GM23338 (cell line): Measurements from ENCODE around the gene SFRP4.

ENCODE experiments used
- CREB1 ChIP-seq: fragments of 250-450 bp; sonication (Bioruptor Pico); IDR thresholded peaks from 2 replicates; pipeline ENCODE4 v1.5.0; 2020; ENCODE audit warnings: low read depth, mild to moderate bottlenecking, moderate library complexity
- ETS1 ChIP-seq: IDR thresholded peaks from 2 replicates; pipeline ENCODE4 v1.6.1; 2016; ENCODE audit warnings: antibody characterized with exemption
- EZH2 ChIP-seq: fragments of 200-600 bp; sonication (generic); IDR thresholded peaks from one replicate; pipeline ENCODE4 v1.8.0; 2017; ENCODE audit warnings: antibody characterized with exemption, mild to moderate bottlenecking, low read depth; ENCODE audit not compliant: unreplicated experiment
- EZH2phosphoT487 ChIP-seq: fragments of 200-600 bp; sonication (generic); IDR thresholded peaks from one replicate; pipeline ENCODE4 v1.8.1; 2018; ENCODE audit warnings: antibody characterized with exemption; ENCODE audit not compliant: unreplicated experiment
- JUNB ChIP-seq: IDR thresholded peaks from one replicate; pipeline ENCODE4 v1.6.1; 2016; ENCODE audit warnings: antibody characterized with exemption; ENCODE audit not compliant: unreplicated experiment
- TF ChIP-seq, protein P1 (sequence below), 2 experiments: fragments of 200-600 bp in 1 of 2; sonication (generic) in 1 of 2; conservative IDR thresholded peaks; 2 replicates each; pipeline versions ENCODE4 v1.5.1 to v1.6.1; 2016 to 2017; ENCODE audit warnings: antibody characterized with exemption in 2 of 2, low read depth in 2 of 2, mild to moderate bottlenecking in 2 of 2, moderate library complexity in 1 of 2
- TF ChIP-seq, protein P2 (sequence below): fragments of 250-450 bp; sonication (Bioruptor Pico); IDR thresholded peaks from 2 replicates; pipeline ENCODE4 v1.5.0; 2020; ENCODE audit warnings: mild to moderate bottlenecking, moderate library complexity
- TF ChIP-seq, protein P3 (sequence below): IDR thresholded peaks from one replicate; pipeline ENCODE4 v1.6.1; 2018; ENCODE audit warnings: antibody characterized with exemption; ENCODE audit not compliant: unreplicated experiment

GRCh38 chr7:37925620-37926019 is 9.0 kb upstream of the SFRP4 start:
- TF ChIP-seq, protein P1, sequence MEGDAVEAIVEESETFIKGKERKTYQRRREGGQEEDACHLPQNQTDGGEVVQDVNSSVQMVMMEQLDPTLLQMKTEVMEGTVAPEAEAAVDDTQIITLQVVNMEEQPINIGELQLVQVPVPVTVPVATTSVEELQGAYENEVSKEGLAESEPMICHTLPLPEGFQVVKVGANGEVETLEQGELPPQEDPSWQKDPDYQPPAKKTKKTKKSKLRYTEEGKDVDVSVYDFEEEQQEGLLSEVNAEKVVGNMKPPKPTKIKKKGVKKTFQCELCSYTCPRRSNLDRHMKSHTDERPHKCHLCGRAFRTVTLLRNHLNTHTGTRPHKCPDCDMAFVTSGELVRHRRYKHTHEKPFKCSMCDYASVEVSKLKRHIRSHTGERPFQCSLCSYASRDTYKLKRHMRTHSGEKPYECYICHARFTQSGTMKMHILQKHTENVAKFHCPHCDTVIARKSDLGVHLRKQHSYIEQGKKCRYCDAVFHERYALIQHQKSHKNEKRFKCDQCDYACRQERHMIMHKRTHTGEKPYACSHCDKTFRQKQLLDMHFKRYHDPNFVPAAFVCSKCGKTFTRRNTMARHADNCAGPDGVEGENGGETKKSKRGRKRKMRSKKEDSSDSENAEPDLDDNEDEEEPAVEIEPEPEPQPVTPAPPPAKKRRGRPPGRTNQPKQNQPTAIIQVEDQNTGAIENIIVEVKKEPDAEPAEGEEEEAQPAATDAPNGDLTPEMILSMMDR (conservative IDR thresholded peaks at IDR 0.05; ENCODE audit: low read depth in 2 of 2) = no peak
- no peak for TF ChIP-seq CREB1 (CRISPR knock-in tag)
- TF ChIP-seq EZH2 = no peak
- TF ChIP-seq, protein P2, sequence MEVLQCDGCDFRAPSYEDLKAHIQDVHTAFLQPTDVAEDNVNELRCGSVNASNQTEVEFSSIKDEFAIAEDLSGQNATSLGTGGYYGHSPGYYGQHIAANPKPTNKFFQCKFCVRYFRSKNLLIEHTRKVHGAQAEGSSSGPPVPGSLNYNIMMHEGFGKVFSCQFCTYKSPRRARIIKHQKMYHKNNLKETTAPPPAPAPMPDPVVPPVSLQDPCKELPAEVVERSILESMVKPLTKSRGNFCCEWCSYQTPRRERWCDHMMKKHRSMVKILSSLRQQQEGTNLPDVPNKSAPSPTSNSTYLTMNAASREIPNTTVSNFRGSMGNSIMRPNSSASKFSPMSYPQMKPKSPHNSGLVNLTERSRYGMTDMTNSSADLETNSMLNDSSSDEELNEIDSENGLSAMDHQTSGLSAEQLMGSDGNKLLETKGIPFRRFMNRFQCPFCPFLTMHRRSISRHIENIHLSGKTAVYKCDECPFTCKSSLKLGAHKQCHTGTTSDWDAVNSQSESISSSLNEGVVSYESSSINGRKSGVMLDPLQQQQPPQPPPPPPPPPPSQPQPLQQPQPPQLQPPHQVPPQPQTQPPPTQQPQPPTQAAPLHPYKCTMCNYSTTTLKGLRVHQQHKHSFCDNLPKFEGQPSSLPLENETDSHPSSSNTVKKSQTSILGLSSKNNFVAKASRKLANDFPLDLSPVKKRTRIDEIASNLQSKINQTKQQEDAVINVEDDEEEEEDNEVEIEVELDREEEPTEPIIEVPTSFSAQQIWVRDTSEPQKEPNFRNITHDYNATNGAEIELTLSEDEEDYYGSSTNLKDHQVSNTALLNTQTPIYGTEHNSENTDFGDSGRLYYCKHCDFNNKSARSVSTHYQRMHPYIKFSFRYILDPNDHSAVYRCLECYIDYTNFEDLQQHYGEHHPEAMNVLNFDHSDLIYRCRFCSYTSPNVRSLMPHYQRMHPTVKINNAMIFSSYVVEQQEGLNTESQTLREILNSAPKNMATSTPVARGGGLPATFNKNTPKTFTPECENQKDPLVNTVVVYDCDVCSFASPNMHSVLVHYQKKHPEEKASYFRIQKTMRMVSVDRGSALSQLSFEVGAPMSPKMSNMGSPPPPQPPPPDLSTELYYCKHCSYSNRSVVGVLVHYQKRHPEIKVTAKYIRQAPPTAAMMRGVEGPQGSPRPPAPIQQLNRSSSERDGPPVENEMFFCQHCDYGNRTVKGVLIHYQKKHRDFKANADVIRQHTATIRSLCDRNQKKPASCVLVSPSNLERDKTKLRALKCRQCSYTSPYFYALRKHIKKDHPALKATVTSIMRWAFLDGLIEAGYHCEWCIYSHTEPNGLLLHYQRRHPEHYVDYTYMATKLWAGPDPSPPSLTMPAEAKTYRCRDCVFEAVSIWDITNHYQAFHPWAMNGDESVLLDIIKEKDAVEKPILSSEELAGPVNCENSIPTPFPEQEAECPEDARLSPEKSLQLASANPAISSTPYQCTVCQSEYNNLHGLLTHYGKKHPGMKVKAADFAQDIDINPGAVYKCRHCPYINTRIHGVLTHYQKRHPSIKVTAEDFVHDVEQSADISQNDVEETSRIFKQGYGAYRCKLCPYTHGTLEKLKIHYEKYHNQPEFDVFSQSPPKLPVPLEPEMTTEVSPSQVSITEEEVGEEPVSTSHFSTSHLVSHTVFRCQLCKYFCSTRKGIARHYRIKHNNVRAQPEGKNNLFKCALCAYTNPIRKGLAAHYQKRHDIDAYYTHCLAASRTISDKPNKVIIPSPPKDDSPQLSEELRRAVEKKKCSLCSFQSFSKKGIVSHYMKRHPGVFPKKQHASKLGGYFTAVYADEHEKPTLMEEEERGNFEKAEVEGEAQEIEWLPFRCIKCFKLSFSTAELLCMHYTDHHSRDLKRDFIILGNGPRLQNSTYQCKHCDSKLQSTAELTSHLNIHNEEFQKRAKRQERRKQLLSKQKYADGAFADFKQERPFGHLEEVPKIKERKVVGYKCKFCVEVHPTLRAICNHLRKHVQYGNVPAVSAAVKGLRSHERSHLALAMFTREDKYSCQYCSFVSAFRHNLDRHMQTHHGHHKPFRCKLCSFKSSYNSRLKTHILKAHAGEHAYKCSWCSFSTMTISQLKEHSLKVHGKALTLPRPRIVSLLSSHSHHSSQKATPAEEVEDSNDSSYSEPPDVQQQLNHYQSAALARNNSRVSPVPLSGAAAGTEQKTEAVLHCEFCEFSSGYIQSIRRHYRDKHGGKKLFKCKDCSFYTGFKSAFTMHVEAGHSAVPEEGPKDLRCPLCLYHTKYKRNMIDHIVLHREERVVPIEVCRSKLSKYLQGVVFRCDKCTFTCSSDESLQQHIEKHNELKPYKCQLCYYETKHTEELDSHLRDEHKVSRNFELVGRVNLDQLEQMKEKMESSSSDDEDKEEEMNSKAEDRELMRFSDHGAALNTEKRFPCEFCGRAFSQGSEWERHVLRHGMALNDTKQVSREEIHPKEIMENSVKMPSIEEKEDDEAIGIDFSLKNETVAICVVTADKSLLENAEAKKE = no peak
- TF ChIP-seq JUNB = no peak
- TF ChIP-seq, protein P3, sequence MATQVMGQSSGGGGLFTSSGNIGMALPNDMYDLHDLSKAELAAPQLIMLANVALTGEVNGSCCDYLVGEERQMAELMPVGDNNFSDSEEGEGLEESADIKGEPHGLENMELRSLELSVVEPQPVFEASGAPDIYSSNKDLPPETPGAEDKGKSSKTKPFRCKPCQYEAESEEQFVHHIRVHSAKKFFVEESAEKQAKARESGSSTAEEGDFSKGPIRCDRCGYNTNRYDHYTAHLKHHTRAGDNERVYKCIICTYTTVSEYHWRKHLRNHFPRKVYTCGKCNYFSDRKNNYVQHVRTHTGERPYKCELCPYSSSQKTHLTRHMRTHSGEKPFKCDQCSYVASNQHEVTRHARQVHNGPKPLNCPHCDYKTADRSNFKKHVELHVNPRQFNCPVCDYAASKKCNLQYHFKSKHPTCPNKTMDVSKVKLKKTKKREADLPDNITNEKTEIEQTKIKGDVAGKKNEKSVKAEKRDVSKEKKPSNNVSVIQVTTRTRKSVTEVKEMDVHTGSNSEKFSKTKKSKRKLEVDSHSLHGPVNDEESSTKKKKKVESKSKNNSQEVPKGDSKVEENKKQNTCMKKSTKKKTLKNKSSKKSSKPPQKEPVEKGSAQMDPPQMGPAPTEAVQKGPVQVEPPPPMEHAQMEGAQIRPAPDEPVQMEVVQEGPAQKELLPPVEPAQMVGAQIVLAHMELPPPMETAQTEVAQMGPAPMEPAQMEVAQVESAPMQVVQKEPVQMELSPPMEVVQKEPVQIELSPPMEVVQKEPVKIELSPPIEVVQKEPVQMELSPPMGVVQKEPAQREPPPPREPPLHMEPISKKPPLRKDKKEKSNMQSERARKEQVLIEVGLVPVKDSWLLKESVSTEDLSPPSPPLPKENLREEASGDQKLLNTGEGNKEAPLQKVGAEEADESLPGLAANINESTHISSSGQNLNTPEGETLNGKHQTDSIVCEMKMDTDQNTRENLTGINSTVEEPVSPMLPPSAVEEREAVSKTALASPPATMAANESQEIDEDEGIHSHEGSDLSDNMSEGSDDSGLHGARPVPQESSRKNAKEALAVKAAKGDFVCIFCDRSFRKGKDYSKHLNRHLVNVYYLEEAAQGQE = no peak
- no peak for TF ChIP-seq EZH2phosphoT487
- TF ChIP-seq ETS1 = no peak
